ENCODE data around the gene UNG.

GRCh38 chr12:109065154-109065852 is 32.1 kb upstream of the UNG start:
- TF ChIP-seq CTCF (IDR thresholded peaks at IDR 0.05; ENCODE audit: insufficient read depth, low read length) (no peak), REST (IDR thresholded peaks at IDR 0.05; ENCODE audit: insufficient replicate concordance, low read depth) (no peak), POLR2AphosphoS5 (IDR thresholded peaks at IDR 0.05; ENCODE audit: low read depth) (no peak), GABPA (IDR thresholded peaks at IDR 0.05; ENCODE audit: low read depth) (no peak)

Data from HL-60 (cell line).